Measurements from ENCODE around the gene FAM107A.
A peak's percentile ranks its signal among the peaks of the same experiment; 100 is the strongest.

The FAM107A gene

DNA sequence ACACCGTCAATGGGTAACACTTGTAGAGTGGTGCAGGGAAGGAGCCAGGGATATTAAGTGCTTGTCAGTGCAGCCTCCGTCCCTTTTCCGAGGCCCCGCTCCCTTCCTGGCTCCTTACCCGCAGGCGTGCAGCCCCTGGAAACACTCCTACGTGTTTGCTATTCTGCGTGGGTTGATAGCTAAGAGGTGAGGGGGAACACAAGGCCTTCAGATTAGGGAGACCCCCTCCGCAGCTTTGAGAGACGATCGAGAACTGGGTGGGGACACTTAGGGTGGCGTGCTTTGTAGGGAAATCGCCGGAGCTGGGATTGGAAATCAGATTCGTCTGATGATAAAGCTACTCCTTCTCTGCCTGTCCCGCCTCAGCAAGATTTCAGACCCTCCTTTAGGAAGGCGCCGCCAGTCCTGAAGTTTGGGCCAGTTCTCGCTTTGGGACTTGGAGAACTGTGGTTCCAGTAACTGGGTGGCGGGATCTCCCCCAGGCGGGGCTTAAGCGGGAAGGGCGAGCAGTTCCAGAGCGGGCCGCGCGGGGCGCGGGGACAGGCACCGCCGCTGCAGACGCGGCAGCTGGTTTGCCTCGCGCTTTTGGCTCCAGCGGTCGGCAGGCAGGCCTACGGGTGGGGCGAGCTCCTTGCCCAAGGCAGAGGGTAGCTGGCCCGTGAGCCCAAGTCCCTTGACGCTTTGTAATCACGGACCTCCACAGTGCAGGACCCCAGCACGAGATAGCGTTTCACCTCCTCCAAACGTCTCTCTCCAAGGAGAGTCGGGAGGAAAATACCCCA lies 8.0 kb upstream of the FAM107A start:
- Histone ChIP-seq H3K79me2 (ENCODE audit: insufficient read depth, low read length) (no peaks in the 10 kb centered on the region), H3K36me3 (ENCODE audit: insufficient read depth, low read length) (no peaks in the 10 kb centered on the region), H3K27ac (ENCODE audit: low read depth, low read length, poor library complexity, severe bottlenecking) (no peak overlapping the region), H3K9me3 (ENCODE audit: low read length) (no peaks in the 10 kb centered on the region), H3K4me3 (ENCODE audit: low read depth, low read length, poor library complexity, severe bottlenecking) (peak overlapping the region; percentile 48), H2AFZ (ENCODE audit: low read length) (no peak overlapping the region), H4K20me1 (ENCODE audit: insufficient read depth, low read length) (no peaks in the 10 kb centered on the region), H3K27me3 (ENCODE audit: insufficient read depth, low read length) (peaks cover 15% of the 10 kb centered on the region; the same call in 1 of the 2 replicates), H3K9ac (ENCODE audit: low read length) (no peak overlapping the region; the same call in 1 of the 2 replicates), H3F3A (ENCODE audit: insufficient read depth, low read length) (no peaks in the 10 kb centered on the region), H3K4me2 (ENCODE audit: low read length) (peak overlapping the region; percentile 62), H3K4me1 (ENCODE audit: insufficient read depth, low read length, severe bottlenecking) (peaks cover 12% of the 10 kb centered on the region), H3K9me2 (ENCODE audit: low read depth, low read length) (no peaks in the 10 kb centered on the region)
- no peak for TF ChIP-seq EZH2 (IDR thresholded peaks at IDR 0.05; ENCODE audit: borderline replicate concordance, low read length)
- TF ChIP-seq, protein P1, sequence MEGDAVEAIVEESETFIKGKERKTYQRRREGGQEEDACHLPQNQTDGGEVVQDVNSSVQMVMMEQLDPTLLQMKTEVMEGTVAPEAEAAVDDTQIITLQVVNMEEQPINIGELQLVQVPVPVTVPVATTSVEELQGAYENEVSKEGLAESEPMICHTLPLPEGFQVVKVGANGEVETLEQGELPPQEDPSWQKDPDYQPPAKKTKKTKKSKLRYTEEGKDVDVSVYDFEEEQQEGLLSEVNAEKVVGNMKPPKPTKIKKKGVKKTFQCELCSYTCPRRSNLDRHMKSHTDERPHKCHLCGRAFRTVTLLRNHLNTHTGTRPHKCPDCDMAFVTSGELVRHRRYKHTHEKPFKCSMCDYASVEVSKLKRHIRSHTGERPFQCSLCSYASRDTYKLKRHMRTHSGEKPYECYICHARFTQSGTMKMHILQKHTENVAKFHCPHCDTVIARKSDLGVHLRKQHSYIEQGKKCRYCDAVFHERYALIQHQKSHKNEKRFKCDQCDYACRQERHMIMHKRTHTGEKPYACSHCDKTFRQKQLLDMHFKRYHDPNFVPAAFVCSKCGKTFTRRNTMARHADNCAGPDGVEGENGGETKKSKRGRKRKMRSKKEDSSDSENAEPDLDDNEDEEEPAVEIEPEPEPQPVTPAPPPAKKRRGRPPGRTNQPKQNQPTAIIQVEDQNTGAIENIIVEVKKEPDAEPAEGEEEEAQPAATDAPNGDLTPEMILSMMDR (IDR thresholded peaks at IDR 0.05; ENCODE audit: low read length), result peak; percentile 47

DNA sequence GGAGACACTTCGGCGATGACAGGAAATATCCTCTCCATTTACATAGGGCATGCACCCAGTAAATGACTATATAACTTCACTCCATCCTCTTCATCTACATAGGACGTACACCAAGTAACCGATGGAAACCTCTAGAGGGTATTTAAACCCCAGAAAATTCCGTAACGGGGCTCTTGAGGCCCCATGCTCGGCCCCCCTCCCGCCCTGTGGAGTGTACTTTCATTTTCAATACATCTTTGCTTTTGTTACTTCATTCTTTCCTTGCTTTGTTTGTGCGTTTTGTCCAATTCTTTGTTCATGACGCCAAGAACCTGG lies 7.5 kb upstream of the FAM107A start:
- Histone ChIP-seq H4K20me1 (ENCODE audit: insufficient read depth, low read length) (no peaks in the 10 kb centered on the region), H3K27ac (ENCODE audit: low read depth, low read length, poor library complexity, severe bottlenecking) (no peak overlapping the region), H3K4me3 (ENCODE audit: low read depth, low read length, poor library complexity, severe bottlenecking) (peak overlapping the region; percentile 48), H3K9me2 (ENCODE audit: low read depth, low read length) (no peaks in the 10 kb centered on the region), H3F3A (ENCODE audit: insufficient read depth, low read length) (no peaks in the 10 kb centered on the region), H3K9ac (ENCODE audit: low read length) (no peak overlapping the region; the same call in 1 of the 2 replicates), H3K9me3 (ENCODE audit: low read length) (no peaks in the 10 kb centered on the region), H3K4me2 (ENCODE audit: low read length) (peak overlapping the region; percentile 62), H3K4me1 (ENCODE audit: insufficient read depth, low read length, severe bottlenecking) (peaks cover 12% of the 10 kb centered on the region), H3K36me3 (ENCODE audit: insufficient read depth, low read length) (no peaks in the 10 kb centered on the region), H2AFZ (ENCODE audit: low read length) (no peak overlapping the region), H3K27me3 (ENCODE audit: insufficient read depth, low read length) (peaks cover 12% of the 10 kb centered on the region; the same call in 1 of the 2 replicates), H3K79me2 (ENCODE audit: insufficient read depth, low read length) (no peaks in the 10 kb centered on the region)
- no peak for TF ChIP-seq EZH2 (IDR thresholded peaks at IDR 0.05; ENCODE audit: borderline replicate concordance, low read length)
- TF ChIP-seq, protein P1 (IDR thresholded peaks at IDR 0.05; ENCODE audit: low read length), result no peak

DNA sequence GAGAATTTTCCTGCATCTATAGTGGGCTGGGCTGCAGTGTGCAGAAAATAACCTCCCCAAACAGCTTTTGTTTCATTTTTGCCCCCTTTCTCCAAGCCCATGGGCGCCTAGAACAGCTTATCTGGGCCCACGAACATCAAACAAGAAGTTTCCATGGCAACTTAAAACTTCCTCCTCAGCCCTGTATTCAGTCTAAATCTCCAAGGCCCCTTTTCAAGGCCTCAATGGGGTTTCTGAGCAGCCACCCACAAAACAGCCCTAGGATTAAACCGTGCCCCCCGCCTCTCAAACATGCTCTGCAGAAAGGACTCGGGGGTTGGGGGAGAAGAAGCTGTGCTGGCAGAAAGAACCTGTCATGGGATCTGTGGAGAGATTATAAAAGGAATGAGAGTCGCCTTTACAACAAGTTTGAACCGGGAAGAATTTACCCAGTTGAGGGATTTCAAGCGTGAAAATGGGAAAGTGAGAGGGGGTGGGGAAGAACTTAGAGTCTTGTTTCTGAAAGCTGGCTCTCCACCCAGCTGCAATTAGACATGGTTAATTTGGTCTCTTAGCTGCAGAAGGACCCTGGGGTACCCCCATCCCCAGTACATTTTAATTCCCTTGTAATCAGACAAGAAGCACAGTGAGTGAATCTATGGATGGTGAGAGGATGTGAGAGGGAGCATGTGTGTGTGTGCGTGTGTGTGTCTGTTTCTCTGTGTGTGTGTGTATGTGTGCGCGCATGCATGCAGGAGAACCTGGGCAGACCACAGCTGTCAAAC lies 4.3 kb upstream of the FAM107A start:
- Histone ChIP-seq H4K20me1 (ENCODE audit: insufficient read depth, low read length) (no peaks in the 10 kb centered on the region), H3K79me2 (ENCODE audit: insufficient read depth, low read length) (no peaks in the 10 kb centered on the region), H3K27ac (ENCODE audit: low read depth, low read length, poor library complexity, severe bottlenecking) (no peak overlapping the region), H3K4me1 (ENCODE audit: insufficient read depth, low read length, severe bottlenecking) (peaks cover 12% of the 10 kb centered on the region), H3K4me2 (ENCODE audit: low read length) (no peak overlapping the region), H3K9me2 (ENCODE audit: low read depth, low read length) (no peaks in the 10 kb centered on the region), H3K9me3 (ENCODE audit: low read length) (no peaks in the 10 kb centered on the region), H3F3A (ENCODE audit: insufficient read depth, low read length) (no peaks in the 10 kb centered on the region), H2AFZ (ENCODE audit: low read length) (no peak overlapping the region), H3K36me3 (ENCODE audit: insufficient read depth, low read length) (no peaks in the 10 kb centered on the region), H3K27me3 (ENCODE audit: insufficient read depth, low read length) (peaks cover 12% of the 10 kb centered on the region; the same call in 1 of the 2 replicates), H3K9ac (ENCODE audit: low read length) (no peak overlapping the region), H3K4me3 (ENCODE audit: low read depth, low read length, poor library complexity, severe bottlenecking) (no peak overlapping the region)
- TF ChIP-seq EZH2 (IDR thresholded peaks at IDR 0.05; ENCODE audit: borderline replicate concordance, low read length), result no peak
- TF ChIP-seq, protein P1 (IDR thresholded peaks at IDR 0.05; ENCODE audit: low read length), result no peak

Measured in OCI-LY1 (cell line).